K562 (cell line): ENCODE data around the gene PNPLA7. TPM values are rescaled to one million over a fixed set of nuclear protein-coding genes. Genes with fewer than 3 reads are reported as not detected.

Source experiments
- ATAC-seq: fragments of 200-7000 bp; cut with Tn5 transposase; 3 replicates; pipeline ENCODE4 v1.9.1; 2020; ENCODE audit warnings: moderate library complexity
- BruUV-seq: library from RNA; stranded (reverse); fragments of 400-500 nt; replicated peaks from 2 replicates; lab custom pipeline; 2021; lab: Mats Ljungman, UMichigan
- CTCF ChIA-PET: fragments of 300-600 bp; formaldehyde crosslinking; extraction: SDS; loops from one replicate; lab custom pipeline; 2021; ENCODE audit warnings: low intra/inter-chr PET ratio; lab: Yijun Ruan, JAX
- POLR2A ChIA-PET: fragments of 300-600, 350-650 bp; sonication (Branson Sonifier 250); formaldehyde crosslinking; extraction: SDS; loops from one replicate; lab custom pipeline; 2021; ENCODE audit warnings: antibody characterized with exemption, inconsistent platforms; lab: Yijun Ruan, JAX
- DNase-seq, 4 experiments: peaks; one replicate each; pipeline versions ENCODE4 v3.0.0 to v3.0.0-alpha.2; 2011 to 2018; ENCODE audit warnings: low spot score in 3 of 4, mixed read lengths in 3 of 4; ENCODE audit errors: extremely low read depth in 1 of 4
- FAIRE-seq: peaks from 2 replicates; lab custom pipeline; 2011; peaks lifted over from hg19 to GRCh38; lab: Jason Lieb, UNC
- H2AFZ ChIP-seq: 2 replicates; pipeline ENCODE4 v1.6.0; 2011; ENCODE audit warnings: low read depth, low read length, control low read depth, inconsistent platforms
- H3K27ac ChIP-seq: fragments of 200-600 bp; 3 replicates; pipeline ENCODE4 v1.8.0; 2011; ENCODE audit warnings: low read depth, mild to moderate bottlenecking, control low read depth, inconsistent platforms, low read length, moderate library complexity, mixed read lengths; ENCODE audit errors: extremely low read depth
- H3K27me3 ChIP-seq, 2 experiments: fragments of 300-600 bp in 1 of 2; 2 replicates in 1 of 2; 3 replicates in 1 of 2; pipeline versions ENCODE4 v1.6.0 to v1.8.0; 2011; ENCODE audit warnings: inconsistent platforms in 2 of 2, low read length in 2 of 2, mild to moderate bottlenecking in 1 of 2, mixed read lengths in 1 of 2, moderate library complexity in 1 of 2; ENCODE audit not compliant: control insufficient read depth in 2 of 2, insufficient read depth in 2 of 2
- H3K36me3 ChIP-seq: fragments of 300-600 bp; 3 replicates; pipeline ENCODE4 v1.8.0; 2011; ENCODE audit warnings: mild to moderate bottlenecking, low read length, inconsistent platforms; ENCODE audit not compliant: control insufficient read depth, insufficient read depth
- H3K4me1 ChIP-seq, 2 experiments: fragments of 200-600 bp in 1 of 2; replicated peaks in 1 of 2; 2 replicates in 1 of 2; 3 replicates in 1 of 2; pipeline versions ENCODE4 v1.5.1 to v1.8.0; 2011; ENCODE audit warnings: inconsistent platforms in 2 of 2, low read length in 2 of 2, mild to moderate bottlenecking in 1 of 2, mixed read lengths in 1 of 2, moderate library complexity in 1 of 2; ENCODE audit not compliant: control insufficient read depth in 2 of 2, insufficient read depth in 2 of 2
- H3K4me2 ChIP-seq: 2 replicates; pipeline ENCODE4 v1.6.1; 2011; ENCODE audit warnings: low read length, control low read depth, inconsistent platforms, mixed read lengths; ENCODE audit not compliant: insufficient read depth
- H3K4me3 ChIP-seq: fragments of 200-600 bp; sonication (generic), shearing (Covaris generic); 2 replicates; pipeline ENCODE4 v1.5.1; 2016; ENCODE audit warnings: control low read depth, inconsistent platforms
- H3K79me2 ChIP-seq: fragments of 200-600 bp; 3 replicates; pipeline ENCODE4 v1.8.0; 2011; ENCODE audit warnings: low read length, inconsistent platforms; ENCODE audit not compliant: control insufficient read depth, insufficient read depth
- H3K9ac ChIP-seq, 2 experiments: 2 replicates each; pipeline versions ENCODE4 v1.6.0 to v1.6.1; 2011; ENCODE audit warnings: low read depth in 2 of 2, low read length in 2 of 2, control low read depth in 1 of 2, inconsistent platforms in 1 of 2, mild to moderate bottlenecking in 1 of 2, mixed read lengths in 1 of 2; ENCODE audit not compliant: insufficient read depth in 1 of 2
- H3K9me1 ChIP-seq: one replicate; pipeline ENCODE4 v1.6.0; 2011; ENCODE audit warnings: inconsistent platforms, mild to moderate bottlenecking, low read length, moderate library complexity; ENCODE audit not compliant: control insufficient read depth, insufficient read depth
- H3K9me3 ChIP-seq: replicated peaks from 2 replicates; pipeline ENCODE4 v1.5.1; 2011; ENCODE audit warnings: low read depth, low read length, inconsistent platforms; ENCODE audit not compliant: control insufficient read depth, insufficient read depth
- H4K20me1 ChIP-seq: replicated peaks from 2 replicates; pipeline ENCODE4 v1.6.1; 2011; ENCODE audit warnings: low read length, inconsistent platforms, mixed read lengths; ENCODE audit not compliant: control insufficient read depth, insufficient read depth
- ADNP ChIP-seq: fragments of 200-800 bp; sonication (Bioruptor generic); IDR thresholded peaks from 2 replicates; pipeline ENCODE4 v1.6.1; 2016; ENCODE audit warnings: missing genetic modification characterization, missing compliant biosample characterization
- EGR1 ChIP-seq: fragments of 450-650 bp; conservative IDR thresholded peaks from 2 replicates; pipeline ENCODE4 v1.6.1; 2017; ENCODE audit warnings: mild to moderate bottlenecking
- KLF1 ChIP-seq: fragments of 450-650 bp; IDR thresholded peaks from 2 replicates; pipeline ENCODE4 v1.6.1; 2016; ENCODE audit warnings: missing genetic modification characterization, missing compliant biosample characterization
- WGBS: fragments of 100-300 bp; shearing (Covaris generic); methylation state at CpG from one replicate; pipeline ENCODE4 v1.1.6; 2016; ENCODE audit warnings: low coverage, mixed read lengths; ENCODE audit not compliant: insufficient coverage; ENCODE audit errors: missing lambda C conversion rate; 5-methylcytosine and 5-hydroxymethylcytosine counted together
- in situ Hi-C: fragments of 300-500 bp; cut with MboI; formaldehyde crosslinking; loops from 4 replicates; pipeline ENCODE4 v1.15.0; 2018; ENCODE audit warnings: inconsistent platforms, mixed read lengths
- intact Hi-C: fragments of 100-400 bp; cut with micrococcal nuclease; formaldehyde crosslinking; loops from 2 replicates; pipeline ENCODE4 v1.14.2; 2022
- polyA plus RNA-seq, 8 experiments: library from polyadenylated mRNA; depleted of rRNA in 4 of 8; stranded (reverse) in 5 of 8; unstranded in 3 of 8; fragments of >200 nt; fragmentation: Nextera tagmentation in 2 of 8; fragmentation: Illumina TruSeq in 1 of 8; extraction: Ambion mirVana in 2 of 8; extraction: Trizol in 1 of 8; gene quantifications; 2 replicates each; pipeline versions ENCODE4 v1.2.1 to v1.2.3, GENCODE V29; 2011 to 2014; ENCODE audit warnings: inconsistent platforms in 1 of 8, missing spikeins in 1 of 8
- total RNA-seq, 7 experiments: library from RNA; depleted of rRNA in 6 of 7; stranded (reverse); fragments of >200 nt in 6 of 7; fragmentation: Illumina TruSeq in 2 of 7; extraction: Trizol in 2 of 7; gene quantifications; 2 replicates each; pipeline versions ENCODE4 v1.2.1 to v1.2.3, GENCODE V29; 2011 to 2021; ENCODE audit warnings: low replicate concordance in 1 of 7
- TF ChIP-seq, protein P1 (sequence below): sonication (generic); formaldehyde crosslinking; IDR thresholded peaks from 2 replicates; pipeline ENCODE4 v1.9.0; 2022; ENCODE audit warnings: mild to moderate bottlenecking, missing genetic modification reagents

PNPLA7 gene
- total and polyA plus RNA-seq, 9 of the 15 experiments (the other 6 are each of a cell fraction or from before 2014, with no cell fraction given), result 0.01 to 0.85 (median 0.19) TPM; not detected in 1

DNA sequence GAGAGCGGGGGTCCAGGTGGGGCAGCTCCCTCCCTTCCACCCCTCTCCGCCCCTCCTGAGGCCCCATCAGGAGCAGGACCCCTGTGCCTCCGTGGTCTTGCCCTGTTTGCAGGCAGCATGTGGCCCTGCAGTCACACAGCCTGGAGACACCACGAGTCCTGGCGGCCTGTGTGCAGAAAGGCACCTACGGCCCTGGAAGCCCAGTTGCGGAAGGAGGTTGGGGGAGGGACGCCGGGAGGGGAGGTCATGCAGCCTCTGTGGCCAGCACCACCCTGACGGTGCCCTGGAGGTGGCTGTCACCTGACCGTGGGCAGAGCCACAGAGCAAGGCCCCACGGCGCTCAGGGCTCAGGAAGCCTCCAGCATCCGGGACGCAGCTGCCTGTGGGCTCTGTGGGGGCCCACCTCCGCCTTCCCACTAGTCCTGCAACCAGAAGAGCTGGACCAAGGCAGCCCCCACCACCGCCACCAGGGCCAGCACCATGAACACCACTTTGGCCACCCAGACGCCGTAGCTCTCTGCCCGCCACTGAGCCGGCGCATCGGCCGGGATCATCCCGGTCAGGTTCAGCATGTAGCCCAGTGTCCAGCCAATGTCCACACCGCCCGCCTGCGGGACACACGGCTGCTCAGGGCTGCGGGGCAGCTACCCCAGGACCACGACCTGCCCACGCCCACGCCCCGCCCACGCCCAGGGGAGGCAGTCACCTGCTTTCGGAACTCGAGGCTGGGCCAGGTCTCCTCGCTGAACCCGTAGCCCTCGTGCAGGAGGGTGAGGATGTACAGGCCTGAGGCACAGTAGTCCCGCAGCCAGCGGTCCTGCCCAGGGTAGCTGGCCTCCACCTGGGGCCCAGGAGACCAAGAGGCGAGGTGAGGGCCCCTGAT lies 115.5 kb downstream of the PNPLA7 start:
- Histone ChIP-seq H3K9me3 (no peaks in the 10 kb centered on the region), H3K9me1 (no peaks in the 10 kb centered on the region), H3K9ac (peak overlapping the region in 1 of 2 experiments; percentile 91; a peak in 1 of 4 replicates), H3K79me2 (no peaks in the 10 kb centered on the region), H3K4me1 (peaks cover 14 to 91% of the 10 kb centered on the region in 2 experiments; a peak in 4 of 5 replicates), H3K27me3 (no peaks in the 10 kb centered on the region), H3K27ac (no peak overlapping the region), H3K4me3 (no peak overlapping the region), H3K4me2 (no peak overlapping the region), H4K20me1 (no peaks in the 10 kb centered on the region), H2AFZ (no peak overlapping the region), H3K36me3 (no peaks in the 10 kb centered on the region)
- ATAC-seq (no peak), FAIRE-seq (no peak), DNase-seq (no peak)
- intact Hi-C loops (no loop called here), in situ Hi-C loops (no loop called here)
- ChIA-PET POLR2A (interaction anchor here (0.5 to 3.5 kb wide), 4 partner anchors 10 to 206 kb away, joined by 3 to 21 read pairs (median 3); partner anchors contain the start of genes EXD3 and NOXA1), CTCF (no interaction called here)
- WGBS, result 81% methylated on average over 38 of the region's 43 CpGs
- TF ChIP-seq ADNP (tag), result no peak
- TF ChIP-seq EGR1, result peak; percentile 28
- TF ChIP-seq, protein P1, sequence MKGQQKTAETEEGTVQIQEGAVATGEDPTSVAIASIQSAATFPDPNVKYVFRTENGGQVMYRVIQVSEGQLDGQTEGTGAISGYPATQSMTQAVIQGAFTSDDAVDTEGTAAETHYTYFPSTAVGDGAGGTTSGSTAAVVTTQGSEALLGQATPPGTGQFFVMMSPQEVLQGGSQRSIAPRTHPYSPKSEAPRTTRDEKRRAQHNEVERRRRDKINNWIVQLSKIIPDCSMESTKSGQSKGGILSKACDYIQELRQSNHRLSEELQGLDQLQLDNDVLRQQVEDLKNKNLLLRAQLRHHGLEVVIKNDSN, result 0 out of 2 replicates have a peak, but pooled peaks have one; percentile 6
- no peak for TF ChIP-seq KLF1 (tag)
- no TSS peak for BruUV-seq
